ENCODE data around the gene ATP5PB. TPM values are rescaled to one million over a fixed set of nuclear protein-coding genes. Genes with fewer than 3 reads are reported as not detected.

Gene ATP5PB
- total RNA-seq, 1 experiment from 2014 or later, result 323 TPM

DNA sequence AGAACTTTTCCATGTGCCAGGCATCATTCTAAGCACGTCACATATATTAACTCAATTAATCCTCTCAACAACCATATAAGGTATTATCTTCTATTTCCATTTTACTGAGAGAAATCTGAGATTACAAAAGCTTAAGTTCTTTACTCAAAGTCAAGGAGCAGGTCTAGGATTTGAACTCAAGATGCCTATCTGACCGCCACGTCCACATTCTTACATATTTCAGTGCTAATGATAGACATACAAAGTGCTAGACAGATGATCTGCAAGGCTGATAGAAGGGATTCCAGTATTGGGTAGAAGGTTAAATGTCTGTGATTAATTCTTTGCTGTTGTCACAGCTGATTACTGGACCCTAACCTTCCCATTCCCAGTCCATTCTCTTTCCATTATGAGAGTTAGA, 4.4 kb downstream of the ATP5PB start:
- ChIA-PET CTCF (no interaction called here), RAD21 (ENCODE audit: low non-redundant PET in 1 of 2, low total read pairs in 2 of 2, uncharacterized antibody in 2 of 2, unreplicated experiment in 2 of 2) (no interaction called here), POLR2A (no interaction called here)
- DNase-seq (ENCODE audit: low read depth, low spot score) (no peak), ATAC-seq (no peak)
- Histone ChIP-seq H3K27ac (ENCODE audit: low read depth, low read length) (no peak overlapping the region), H3K4me3 (replicated peaks in 1 of 2; ENCODE audit: low read depth in 1 of 2, low read length in 2 of 2) (no peak overlapping the region), H3K4me2 (ENCODE audit: low read length) (no peak overlapping the region), H3K4me1 (ENCODE audit: control insufficient read depth in 1 of 2, insufficient read depth in 2 of 2, low read length in 2 of 2) (peaks cover 6 to 11% of the 10 kb centered on the region in 2 experiments; a peak in 2 of 4 replicates), H3K27me3 (ENCODE audit: insufficient read depth, low read length) (no peaks in the 10 kb centered on the region), H3K79me2 (ENCODE audit: insufficient read depth, low read length) (peaks cover 96% of the 10 kb centered on the region), H3K9me3 (ENCODE audit: control insufficient read depth in 1 of 2, insufficient read depth in 1 of 2, low read depth in 1 of 2, low read length in 2 of 2) (no peaks in the 10 kb centered on the region), H3K9me2 (ENCODE audit: insufficient read depth) (no peaks in the 10 kb centered on the region), H3K36me3 (ENCODE audit: control insufficient read depth in 1 of 2, insufficient read depth in 2 of 2, low read length in 2 of 2) (peaks cover 30 to 33% of the 10 kb centered on the region in 2 experiments; a peak in 3 of 4 replicates), H2AFZ (ENCODE audit: low read depth, low read length, poor library complexity, severe bottlenecking) (no peak overlapping the region), H4K20me1 (ENCODE audit: insufficient read depth) (peaks cover 12% of the 10 kb centered on the region), H3K9ac (ENCODE audit: low read length) (no peak overlapping the region)
- BruUV-seq (replicated peaks), result no TSS peak
- no peak for TF ChIP-seq ATF3 (IDR thresholded peaks at IDR 0.05)
- no peak for TF ChIP-seq SIN3A (IDR thresholded peaks at IDR 0.05; ENCODE audit: low read depth)
- TF ChIP-seq JUND (IDR thresholded peaks at IDR 0.05), result no peak
- intact Hi-C loops (cut with micrococcal nuclease), result no loop called here

DNA sequence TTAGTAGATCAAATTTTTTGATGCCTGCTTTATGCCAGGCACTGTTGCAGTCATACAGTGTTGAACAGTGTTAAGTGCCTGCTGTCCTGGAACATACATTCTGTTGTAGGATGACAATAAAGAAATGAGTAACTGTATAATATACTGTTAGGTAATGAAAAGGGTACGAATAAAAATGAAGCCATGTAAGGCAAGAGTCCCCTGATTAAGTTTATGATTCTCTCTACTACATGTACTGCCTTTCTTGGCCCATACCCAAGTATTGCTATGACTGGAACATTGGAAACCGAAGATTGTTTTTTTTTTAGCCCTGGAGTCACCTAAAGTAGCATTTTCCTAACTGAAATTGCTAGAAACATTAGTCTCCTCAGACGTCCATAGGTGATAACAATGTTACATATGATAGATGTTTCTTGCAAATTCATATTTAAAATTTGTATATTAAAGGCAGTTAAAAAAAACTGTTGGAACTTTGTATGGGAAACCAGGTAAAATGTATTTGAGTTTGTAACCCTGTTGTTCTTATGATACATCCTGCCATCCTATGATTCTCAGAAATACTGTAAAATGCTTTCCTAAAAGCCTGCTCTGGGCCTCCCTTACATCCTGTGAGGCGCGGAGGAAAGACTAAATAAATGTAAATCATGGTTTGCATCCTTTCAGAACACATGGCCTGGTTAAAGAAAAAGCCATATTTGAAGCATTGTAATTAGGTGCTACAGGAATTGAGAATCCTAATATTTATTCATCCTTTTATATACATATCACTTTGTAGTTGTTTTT, 5.8 kb downstream of the ATP5PB start:
- Histone ChIP-seq H3K4me2 (ENCODE audit: low read length) (no peak overlapping the region), H4K20me1 (ENCODE audit: insufficient read depth) (peaks cover 12% of the 10 kb centered on the region), H3K27ac (ENCODE audit: low read depth, low read length) (no peak overlapping the region), H3K4me3 (replicated peaks in 1 of 2; ENCODE audit: low read depth in 1 of 2, low read length in 2 of 2) (no peak overlapping the region), H3K36me3 (ENCODE audit: control insufficient read depth in 1 of 2, insufficient read depth in 2 of 2, low read length in 2 of 2) (peaks cover 40 to 44% of the 10 kb centered on the region in 2 experiments; a peak in 3 of 4 replicates), H3K79me2 (ENCODE audit: insufficient read depth, low read length) (peaks cover 85% of the 10 kb centered on the region), H2AFZ (ENCODE audit: low read depth, low read length, poor library complexity, severe bottlenecking) (no peak overlapping the region), H3K9me3 (ENCODE audit: control insufficient read depth in 1 of 2, insufficient read depth in 1 of 2, low read depth in 1 of 2, low read length in 2 of 2) (no peaks in the 10 kb centered on the region), H3K9me2 (ENCODE audit: insufficient read depth) (no peaks in the 10 kb centered on the region), H3K27me3 (ENCODE audit: insufficient read depth, low read length) (no peaks in the 10 kb centered on the region), H3K4me1 (ENCODE audit: control insufficient read depth in 1 of 2, insufficient read depth in 2 of 2, low read length in 2 of 2) (peaks cover 6 to 11% of the 10 kb centered on the region in 2 experiments; a peak in 2 of 4 replicates), H3K9ac (ENCODE audit: low read length) (no peak overlapping the region)
- ATAC-seq, result no peak
- POLR2A ChIA-PET, result no interaction called here
- TF ChIP-seq TCF7L2 (IDR thresholded peaks at IDR 0.05; ENCODE audit: borderline replicate concordance, extremely low read depth, insufficient read depth, insufficient read length) (no peak), CBX3 (IDR thresholded peaks at IDR 0.05; ENCODE audit: low read depth) (no peak), RAD21 (IDR thresholded peaks at IDR 0.05; ENCODE audit: low read depth) (no peak), REST (IDR thresholded peaks at IDR 0.05; ENCODE audit: low read depth) (no peak), MAX (IDR thresholded peaks at IDR 0.05) (no peak), SIN3A (IDR thresholded peaks at IDR 0.05; ENCODE audit: low read depth) (no peak), ZFX (IDR thresholded peaks at IDR 0.05) (no peak), SP1 (IDR thresholded peaks at IDR 0.05; ENCODE audit: low read depth) (no peak), SRF (IDR thresholded peaks at IDR 0.05; ENCODE audit: low read depth) (no peak)
- RAD21 ChIA-PET (ENCODE audit: low non-redundant PET in 1 of 2, low total read pairs in 2 of 2, uncharacterized antibody in 2 of 2, unreplicated experiment in 2 of 2), result no interaction called here
- CTCF ChIA-PET, result no interaction called here
- no TSS peak for BruUV-seq (replicated peaks)
- no peak for DNase-seq (ENCODE audit: low read depth, low spot score)
- intact Hi-C loops (cut with micrococcal nuclease), result no loop called here

Measured in HCT116 (cell line).